Retina (tissue), 1 donor: ENCODE data around the gene TESK2.

Source experiments
- DNase-seq: peaks from one replicate; pipeline ENCODE4 v3.0.0-alpha.2; 2016

Gene TESK2

DNA sequence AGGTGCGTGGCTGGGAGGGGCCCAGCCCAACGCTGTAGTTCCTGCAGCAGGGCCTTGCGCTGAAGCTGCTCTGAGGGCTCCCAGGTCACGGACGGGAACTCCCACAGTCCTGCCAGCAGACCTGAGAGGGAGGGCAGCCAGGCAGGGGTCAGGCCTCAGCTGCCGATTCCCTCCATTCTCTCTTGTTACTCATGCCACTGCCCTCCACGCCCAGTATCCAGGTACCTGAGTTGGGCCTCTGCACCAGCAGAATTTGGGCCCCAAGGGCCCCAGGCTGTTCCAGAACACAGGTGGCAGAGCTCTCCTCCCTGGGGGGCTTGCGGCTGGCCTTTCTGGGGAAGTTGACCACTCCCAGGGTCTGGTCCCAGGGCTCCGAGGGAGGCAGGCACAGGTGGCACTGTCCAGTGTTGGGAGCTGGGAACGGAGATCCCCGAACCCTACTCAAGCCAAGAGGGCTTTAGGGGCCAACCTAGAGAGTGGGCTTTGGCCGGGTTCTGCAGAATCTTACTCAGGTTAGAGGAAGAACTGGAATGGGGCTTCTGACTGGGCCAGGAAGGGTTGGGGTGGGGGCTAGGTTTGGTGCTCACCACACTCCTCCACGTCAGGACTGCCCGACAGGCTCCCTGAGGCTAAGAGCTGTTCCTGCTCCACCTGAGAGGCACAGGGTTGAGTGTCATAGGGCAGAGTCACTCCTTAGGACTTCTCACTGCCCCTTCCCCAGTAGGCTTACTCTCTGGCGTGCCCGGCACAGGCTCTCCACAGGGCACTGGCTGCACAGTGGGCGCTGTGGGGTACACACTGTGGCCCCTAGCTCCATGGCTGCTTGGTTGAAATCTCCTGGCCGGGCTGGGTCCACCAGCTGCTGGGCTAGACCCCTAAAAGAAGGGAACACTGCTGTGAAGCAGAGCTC, 159.3 kb downstream of the TESK2 start:
- no peak for DNase-seq

DNA sequence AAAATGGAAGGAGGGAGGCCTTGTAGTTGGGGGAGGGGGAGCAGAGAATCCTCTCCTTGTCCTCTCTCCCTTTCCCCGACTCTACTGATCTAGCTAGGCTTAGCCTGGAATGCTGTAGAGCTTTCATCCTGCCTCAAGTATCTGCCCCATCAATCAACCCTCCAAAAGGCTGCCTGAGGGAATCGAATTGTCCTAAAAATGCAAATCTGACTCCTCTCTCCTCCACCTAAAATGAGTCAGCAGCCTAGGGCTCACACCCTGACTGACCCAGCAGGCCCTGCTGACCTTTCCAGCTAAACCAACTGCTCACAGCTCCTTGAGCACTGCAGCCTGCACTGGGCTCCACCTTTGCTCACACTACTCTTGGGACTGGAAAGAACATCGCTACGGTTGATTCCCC, 161.5 kb downstream of the TESK2 start:
- no peak for DNase-seq

DNA sequence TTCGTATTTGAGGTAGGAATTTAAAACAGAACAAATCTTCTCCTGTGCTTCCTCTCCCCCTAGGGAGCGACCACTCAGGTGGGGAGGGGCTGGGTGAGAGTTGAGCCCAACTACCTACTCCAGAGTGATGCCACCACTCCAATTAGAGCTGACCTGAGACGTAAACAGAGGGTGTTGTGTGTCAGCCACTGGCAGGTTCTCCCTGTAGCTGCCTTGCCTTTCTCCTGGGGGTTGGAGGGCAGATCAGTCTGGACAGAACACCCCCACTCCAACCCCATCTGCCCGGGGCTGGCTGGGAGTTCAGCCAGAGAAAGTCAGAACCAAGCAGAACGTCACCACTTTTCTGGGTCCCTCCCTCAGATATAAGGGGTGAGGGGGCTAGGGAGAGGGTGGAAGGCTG, 162.3 kb downstream of the TESK2 start:
- DNase-seq, result no peak

DNA sequence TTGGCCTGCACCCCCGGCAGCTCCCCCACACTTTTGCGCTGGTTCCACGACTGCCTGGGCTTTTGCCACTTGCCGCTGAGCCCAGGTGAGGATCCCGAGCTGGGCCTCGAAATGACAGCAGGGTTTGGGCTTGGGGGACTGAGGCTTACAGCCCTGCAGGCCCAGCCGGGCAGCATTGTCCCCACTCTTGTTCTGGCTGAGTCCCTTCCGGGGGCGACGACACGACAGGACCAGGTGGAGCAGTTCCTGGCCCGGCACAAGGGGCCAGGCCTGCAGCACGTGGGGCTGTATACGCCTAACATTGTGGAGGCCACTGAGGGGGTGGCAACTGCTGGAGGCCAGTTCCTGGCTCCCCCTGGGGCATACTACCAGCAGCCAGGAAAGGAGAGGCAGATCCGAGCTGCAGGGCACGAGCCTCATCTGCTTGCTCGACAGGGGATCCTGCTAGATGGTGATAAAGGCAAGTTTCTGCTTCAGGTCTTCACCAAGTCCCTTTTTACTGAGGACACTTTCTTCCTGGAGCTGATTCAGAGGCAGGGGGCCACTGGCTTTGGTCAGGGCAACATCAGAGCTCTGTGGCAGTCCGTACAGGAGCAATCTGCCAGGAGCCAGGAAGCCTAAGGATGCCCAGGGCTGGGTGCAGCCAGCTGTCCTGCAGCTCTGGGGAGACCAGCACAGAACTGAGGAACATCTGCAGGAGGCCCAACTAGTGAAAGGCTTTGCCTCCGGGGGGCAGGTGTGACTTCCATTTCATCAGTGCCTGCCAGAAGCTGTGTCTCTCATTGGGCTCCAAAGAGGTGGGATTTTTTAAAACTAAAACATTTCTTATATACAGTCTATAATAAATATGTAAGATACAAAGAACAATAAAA, 163.1 kb downstream of the TESK2 start:
- DNase-seq, result no peak

GRCh38 chr1:45326627-45327623, 164.0 kb downstream of the TESK2 start, which contains the start of gene HPDL:
HPDL (plus strand) TSS chr1:45326895; CDS start chr1:45327149, 254 bp downstream.
- DNase-seq, result peak; percentile 94

- DNase-seq, result no peak
Observed at GRCh38 chr1:45325851-45326506, 165.0 kb downstream of the TESK2 start.

DNA sequence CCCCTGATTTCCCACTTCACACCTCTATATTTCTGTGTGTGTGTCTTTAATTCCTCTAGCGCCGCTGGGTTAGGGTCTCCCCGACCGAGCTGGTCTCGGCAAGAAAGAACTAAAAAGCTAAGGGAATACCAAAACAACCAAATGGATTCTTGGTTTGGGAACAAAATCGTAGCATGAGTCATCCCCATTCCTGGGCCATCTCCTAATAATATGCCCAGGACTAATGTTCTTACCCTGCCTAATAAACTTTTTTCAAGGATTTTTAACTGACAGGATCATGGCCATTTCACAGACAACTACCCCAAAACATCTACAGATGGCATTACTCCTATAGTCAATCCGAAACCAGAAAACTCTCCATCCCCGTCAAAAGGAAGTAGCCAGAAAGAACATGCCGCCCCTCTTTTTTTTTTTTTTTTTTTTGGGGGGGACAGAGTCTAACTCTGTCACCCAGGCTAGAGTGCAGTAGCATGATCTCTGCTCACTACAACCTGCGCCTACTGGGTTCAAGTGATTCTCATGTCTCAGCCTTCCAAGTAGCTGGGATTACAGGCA, 168.4 kb downstream of the TESK2 start:
- DNase-seq, result no peak

GRCh38 chr1:45321444-45321843, 169.5 kb downstream of the TESK2 start:
- DNase-seq, result no peak

DNA sequence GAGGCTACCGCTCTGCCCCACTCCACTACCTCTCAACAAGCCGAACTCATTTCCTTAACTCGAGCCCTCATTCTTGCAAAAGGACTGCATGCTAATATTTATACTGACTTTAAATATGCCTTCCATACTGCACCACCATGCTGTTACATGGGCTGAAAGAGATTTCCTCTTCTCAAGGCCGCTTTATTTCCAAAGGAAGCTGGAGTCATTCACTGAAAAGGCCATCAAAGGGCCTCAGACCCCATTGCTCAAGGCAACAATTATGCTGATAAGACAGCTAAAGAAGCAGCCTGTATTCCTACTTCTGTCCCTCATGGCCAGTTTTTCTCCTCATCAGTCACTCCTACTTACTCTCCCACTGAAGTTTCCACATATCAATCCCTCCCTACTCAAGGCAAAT, 171.2 kb downstream of the TESK2 start:
- DNase-seq, result no peak

- no peak for DNase-seq
Observed at GRCh38 chr1:45317166-45317565, 173.8 kb downstream of the TESK2 start.

DNA sequence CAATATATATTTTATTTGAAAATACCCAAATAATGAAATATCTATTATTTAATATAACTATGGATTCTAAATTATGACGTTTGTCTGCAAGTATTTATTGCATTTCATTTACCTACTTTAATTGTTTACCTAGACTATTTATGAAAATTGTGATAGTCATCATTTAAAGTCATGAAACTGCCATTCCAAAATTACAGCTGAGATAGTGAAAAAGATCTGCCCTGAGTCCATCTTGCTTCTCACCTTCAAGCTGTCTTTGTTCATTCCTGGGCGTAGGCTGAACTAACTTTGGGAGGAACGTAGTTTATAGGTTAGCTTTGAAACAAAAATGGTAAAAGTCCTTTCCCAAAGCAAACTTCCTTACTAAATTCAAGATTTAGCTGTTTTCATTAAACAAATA, 176.7 kb downstream of the TESK2 start:
- DNase-seq, result no peak

DNA sequence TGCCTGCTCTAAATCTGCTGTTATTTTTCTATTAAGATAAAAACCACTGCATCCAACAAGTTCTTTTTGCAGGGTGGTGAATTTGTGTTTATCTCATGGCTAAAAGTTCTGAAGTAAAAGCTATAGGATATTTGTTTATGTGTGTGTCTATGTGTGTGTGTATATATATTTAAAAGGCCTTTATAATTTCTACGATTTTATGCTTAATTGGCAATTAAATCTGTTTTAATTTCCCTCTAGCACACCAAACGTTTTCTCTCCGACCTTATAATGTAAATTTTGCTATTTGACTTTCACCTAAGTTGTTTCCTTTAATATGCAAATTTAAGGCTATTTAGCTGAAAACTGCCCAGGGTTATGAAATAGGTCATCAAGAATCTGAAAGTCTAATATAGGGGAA, 184.1 kb downstream of the TESK2 start:
- no peak for DNase-seq

GRCh38 chr1:45306319-45306718, 184.6 kb downstream of the TESK2 start:
- DNase-seq, result no peak

DNA sequence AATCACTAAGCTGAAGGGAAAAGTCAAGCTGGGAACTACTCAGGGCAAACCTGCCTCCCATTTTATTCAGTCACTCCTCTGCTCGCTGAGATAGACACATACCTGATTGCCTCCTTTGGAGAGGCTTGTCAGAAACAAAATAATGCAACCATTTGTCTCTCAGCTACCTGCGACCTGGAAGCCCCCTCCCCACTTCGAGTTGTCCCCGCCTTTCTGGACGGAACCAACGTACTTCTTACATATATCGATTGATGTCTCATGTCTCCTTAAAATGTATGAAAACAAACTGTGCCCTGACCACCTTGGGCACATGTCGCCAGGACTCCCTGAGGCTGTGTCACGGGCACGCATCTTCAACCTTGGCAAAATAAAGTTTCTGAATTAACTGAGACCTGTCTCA, 185.7 kb downstream of the TESK2 start:
- no peak for DNase-seq

DNA sequence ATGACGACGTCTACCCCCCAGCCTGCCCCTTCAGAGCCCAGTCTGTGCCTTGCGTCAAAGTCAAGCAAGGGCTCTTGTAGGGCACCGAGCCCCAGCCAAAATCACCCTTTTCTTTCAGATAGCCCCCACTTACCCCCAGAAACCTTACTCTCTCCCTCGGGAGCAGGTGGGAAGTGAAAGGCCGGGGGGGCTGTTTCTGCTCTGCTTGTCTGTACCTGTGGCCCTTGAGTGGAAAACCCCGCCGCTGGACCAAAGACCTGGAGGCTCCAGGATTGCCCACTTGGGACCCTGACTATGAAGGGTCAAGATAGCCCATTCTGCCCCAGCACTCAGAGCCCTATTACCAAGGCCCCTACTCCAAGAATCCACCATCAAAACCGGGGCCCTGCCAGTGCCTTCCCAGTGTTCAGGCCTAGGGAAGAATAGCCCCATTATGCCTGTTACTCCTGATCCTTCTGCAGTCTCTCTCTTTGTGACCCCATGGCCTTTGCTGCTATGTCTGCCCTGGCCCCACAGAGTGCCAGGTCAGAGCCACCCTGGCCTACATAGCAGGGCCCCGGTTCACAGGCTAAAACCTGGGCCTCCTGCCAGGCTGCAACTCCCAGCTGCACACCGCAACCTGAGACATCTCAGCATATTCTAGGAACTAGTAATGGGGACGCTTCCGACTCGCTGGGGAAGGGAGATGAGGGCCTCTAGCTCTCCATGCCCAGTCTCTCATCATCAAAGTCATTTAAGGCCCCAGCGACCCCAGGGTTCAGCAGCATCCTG, 186.5 kb downstream of the TESK2 start:
- no peak for DNase-seq

DNA sequence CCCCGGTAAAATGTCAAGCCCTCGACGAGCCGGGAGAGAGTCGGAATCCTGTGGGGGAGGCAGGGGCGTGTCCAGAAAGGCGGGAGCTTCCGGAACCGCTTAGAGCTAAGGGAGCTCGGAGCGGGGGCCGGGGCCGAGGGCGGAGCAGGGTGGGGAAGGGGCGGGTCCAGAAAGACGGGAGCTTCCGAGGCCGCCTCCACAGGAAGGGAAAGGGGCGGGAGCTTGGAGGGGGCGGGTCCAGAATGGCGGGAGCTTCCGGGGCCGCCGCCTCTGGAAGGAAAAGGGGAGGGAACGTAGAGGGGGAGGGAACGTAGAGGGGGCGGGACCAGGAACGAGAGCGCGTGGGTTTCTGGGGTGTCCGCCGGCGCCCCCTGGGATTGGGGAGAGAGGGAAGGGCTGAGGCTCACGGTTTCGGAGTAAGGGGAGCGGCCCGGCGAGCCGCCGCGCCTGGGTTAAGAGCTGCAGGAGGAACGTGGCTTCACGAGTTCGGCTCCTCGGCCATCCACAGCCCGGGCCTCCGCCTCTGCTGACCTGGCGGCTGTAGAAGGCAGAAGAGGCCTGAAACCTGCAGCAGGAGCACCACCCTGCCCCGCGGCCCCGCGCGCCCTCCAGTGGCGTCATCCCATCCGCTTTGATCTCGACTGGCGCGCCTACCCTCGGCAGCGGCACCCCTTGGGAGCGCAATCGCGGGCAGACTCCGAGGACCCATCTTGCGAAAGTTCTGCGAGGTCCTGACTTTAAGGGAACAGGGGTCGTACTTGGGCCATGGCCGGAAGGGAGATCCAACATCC, 187.2 kb downstream of the TESK2 start:
- peak; percentile 97 for DNase-seq

- DNase-seq, result no peak
Observed at GRCh38 chr1:45302505-45303150, 188.3 kb downstream of the TESK2 start.

DNA sequence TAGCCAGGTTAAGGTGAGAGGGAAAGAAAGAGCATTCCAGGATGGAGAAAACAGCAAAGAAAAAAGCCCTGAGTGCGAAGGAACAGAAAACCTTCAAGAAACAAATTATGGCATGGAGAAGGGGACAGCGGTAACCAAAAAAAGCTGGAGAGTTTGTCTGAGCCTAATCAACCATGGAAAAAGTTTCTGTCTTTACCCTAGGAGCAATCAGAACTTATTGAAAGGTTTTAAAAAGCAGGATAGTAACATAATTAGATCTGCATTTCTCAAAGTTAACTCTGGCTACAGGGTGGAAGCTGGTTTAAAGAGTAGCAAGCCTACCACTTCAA, 190.3 kb downstream of the TESK2 start:
- DNase-seq, result no peak

DNA sequence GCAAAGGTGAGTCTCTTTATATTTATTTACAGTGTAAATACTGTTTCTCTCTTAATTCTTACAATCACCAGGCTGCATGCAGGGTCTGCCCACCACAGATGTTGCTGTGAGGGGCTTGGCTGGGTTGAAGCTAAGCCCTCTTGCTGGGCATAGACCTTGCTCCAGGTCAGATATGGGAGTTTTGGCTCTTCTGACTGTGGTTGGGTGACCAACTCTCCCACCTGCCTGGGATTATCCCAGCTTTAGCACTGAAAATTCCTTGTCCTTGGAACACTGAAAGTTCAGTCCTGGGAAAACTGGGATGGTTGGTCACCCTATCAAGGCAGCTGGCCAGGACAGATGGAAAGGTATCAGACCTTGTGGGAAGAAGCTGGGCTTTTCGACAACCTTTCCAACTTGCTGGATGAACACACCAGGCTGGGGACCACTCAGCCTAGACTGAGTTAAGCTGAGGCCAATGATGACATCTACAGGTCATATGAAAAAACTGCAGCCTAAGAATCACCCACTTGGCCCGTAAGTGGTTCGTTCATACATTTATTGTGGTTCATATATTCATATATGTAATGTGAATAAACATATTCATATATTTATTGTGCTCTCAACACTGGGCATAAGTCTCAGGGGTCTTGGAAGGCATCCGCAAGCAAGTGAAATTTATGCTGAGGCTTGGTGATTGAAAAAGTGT, 190.8 kb downstream of the TESK2 start:
- DNase-seq, result peak; percentile 64
